ENCODE measurements around the gene GPNMB.

The GPNMB gene

GRCh38 chr7:23232966-23233365, 13.6 kb upstream of the GPNMB start:
- no peak for DNase-seq

- DNase-seq: no peak
Measured at GRCh38 chr7:23234569-23235296, 11.8 kb upstream of the GPNMB start.

- DNase-seq: no peak
Measured at GRCh38 chr7:23235813-23236221, 10.8 kb upstream of the GPNMB start.

- no peak for DNase-seq
Measured at GRCh38 chr7:23237000-23237399, 9.6 kb upstream of the GPNMB start.

- no peak for DNase-seq
Measured at GRCh38 chr7:23238983-23239652, 7.5 kb upstream of the GPNMB start.

- DNase-seq: no peak
Measured at GRCh38 chr7:23239698-23240097, 6.9 kb upstream of the GPNMB start.

- peak in 1 of 2 donors; percentile 11 for DNase-seq
Measured at GRCh38 chr7:23242321-23242720, 4.3 kb upstream of the GPNMB start.

GRCh38 chr7:23242935-23243334, 3.6 kb upstream of the GPNMB start:
- no peak for DNase-seq

GRCh38 chr7:23247046-23247602, 549 bp downstream of the GPNMB start:
- no peak for DNase-seq

- peak; percentile 2 to 26 for DNase-seq
Measured at GRCh38 chr7:23247603-23248335, 1.2 kb downstream of the GPNMB start.

GRCh38 chr7:23249486-23249885, 2.9 kb downstream of the GPNMB start:
- DNase-seq: no peak

GRCh38 chr7:23254051-23254681, 7.6 kb downstream of the GPNMB start:
- DNase-seq: no peak

GRCh38 chr7:23256731-23257130, 10.2 kb downstream of the GPNMB start:
- DNase-seq: no peak

- no peak for DNase-seq
Measured at GRCh38 chr7:23260371-23260770, 13.8 kb downstream of the GPNMB start.

GRCh38 chr7:23261843-23262452, 15.4 kb downstream of the GPNMB start:
- peak; percentile 56 to 57 for DNase-seq

GRCh38 chr7:23264916-23265458, 18.4 kb downstream of the GPNMB start:
- DNase-seq: no peak

GRCh38 chr7:23266918-23267317, 20.3 kb downstream of the GPNMB start:
- no peak for DNase-seq

GRCh38 chr7:23267357-23267756, 20.8 kb downstream of the GPNMB start:
- no peak for DNase-seq

- no peak for DNase-seq
Measured at GRCh38 chr7:23268167-23268566, 21.6 kb downstream of the GPNMB start.

- DNase-seq: no peak
Measured at GRCh38 chr7:23268746-23269145, 22.2 kb downstream of the GPNMB start.

GRCh38 chr7:23272275-23272674, 25.7 kb downstream of the GPNMB start:
- no peak for DNase-seq

- DNase-seq: peak; percentile 83 to 85
Measured at GRCh38 chr7:23273141-23273599, 26.6 kb downstream of the GPNMB start.
